IMR-90 (cell line): Measurements from ENCODE around the gene ARHGEF4. TPM values are rescaled to one million over a fixed set of nuclear protein-coding genes. Genes with fewer than 3 reads are reported as not detected.

Experiments
- ATAC-seq: fragments of 200-7000 bp; cut with Tn5 transposase; 2 replicates; pipeline ENCODE4 v1.9.1; 2020; ENCODE audit warnings: low read depth, mild to moderate bottlenecking, moderate library complexity
- BruUV-seq: library from RNA; stranded (reverse); fragments of 400-500 nt; replicated peaks from 2 replicates; lab custom pipeline; 2021; lab: Mats Ljungman, UMichigan
- CTCF ChIA-PET: fragments of 300-600 bp; formaldehyde crosslinking; extraction: SDS; loops from one replicate; lab custom pipeline; 2021; ENCODE audit warnings: antibody characterized with exemption; lab: Yijun Ruan, JAX
- POLR2A ChIA-PET: fragments of 300-600 bp; sonication (Branson Sonifier 250); formaldehyde crosslinking; loops from one replicate; lab custom pipeline; 2022; ENCODE audit warnings: antibody characterized with exemption; ENCODE audit not compliant: unreplicated experiment; lab: Charles Lee
- DNase-seq: peaks from one replicate; pipeline ENCODE4 v3.0.0; 2013
- H2AFZ ChIP-seq: replicated peaks from 2 replicates; pipeline ENCODE3; 2013; ENCODE audit warnings: low read length, mild to moderate bottlenecking; ENCODE audit not compliant: poor library complexity
- H2AK5ac ChIP-seq: 2 replicates; pipeline ENCODE4 v1.6.1; 2013; ENCODE audit warnings: low read depth, low read length, inconsistent platforms
- H2AK9ac ChIP-seq: replicated peaks from 2 replicates; pipeline ENCODE3; 2013; ENCODE audit warnings: mild to moderate bottlenecking, low read depth, low read length, moderate library complexity; ENCODE audit not compliant: poor library complexity
- H2BK120ac ChIP-seq: 2 replicates; pipeline ENCODE4 v1.6.1; 2013; ENCODE audit warnings: low read depth, low read length, inconsistent platforms
- H2BK15ac ChIP-seq: 3 replicates; pipeline ENCODE4 v1.6.1; 2013; ENCODE audit warnings: low read depth, low read length, inconsistent platforms
- H2BK20ac ChIP-seq: 2 replicates; pipeline ENCODE4 v1.6.1; 2013; ENCODE audit warnings: low read depth, mild to moderate bottlenecking, inconsistent platforms, low read length, moderate library complexity
- H2BK5ac ChIP-seq: 2 replicates; pipeline ENCODE4 v1.6.1; 2013; ENCODE audit warnings: mild to moderate bottlenecking, low read depth, low read length, inconsistent platforms; ENCODE audit not compliant: poor library complexity, severe bottlenecking
- H3K14ac ChIP-seq: replicated peaks from 2 replicates; pipeline ENCODE4 v1.6.1; 2013; ENCODE audit warnings: low read depth, low read length, inconsistent platforms
- H3K18ac ChIP-seq: 2 replicates; pipeline ENCODE4 v1.6.1; 2013; ENCODE audit warnings: low read depth, low read length, control low read depth
- H3K23ac ChIP-seq: 2 replicates; pipeline ENCODE4 v1.6.1; 2013; ENCODE audit warnings: low read depth, low read length, inconsistent platforms
- H3K27ac ChIP-seq: 2 replicates; pipeline ENCODE4 v1.5.1; 2013; ENCODE audit warnings: mild to moderate bottlenecking, control low read depth, low read length; ENCODE audit not compliant: insufficient read depth
- H3K27me3 ChIP-seq: 2 replicates; pipeline ENCODE4 v1.6.1; 2013; ENCODE audit warnings: low read length; ENCODE audit not compliant: control insufficient read depth, insufficient read depth
- H3K36me3 ChIP-seq: 2 replicates; pipeline ENCODE4 v1.6.1; 2013; ENCODE audit warnings: low read length, mixed read lengths; ENCODE audit not compliant: control insufficient read depth, insufficient read depth
- H3K4ac ChIP-seq: 2 replicates; pipeline ENCODE4 v1.6.1; 2013; ENCODE audit warnings: low read depth, low read length, inconsistent platforms
- H3K4me1 ChIP-seq: 2 replicates; pipeline ENCODE4 v1.6.1; 2013; ENCODE audit warnings: low read length, mixed read lengths; ENCODE audit not compliant: control insufficient read depth, insufficient read depth
- H3K4me2 ChIP-seq: 2 replicates; pipeline ENCODE4 v1.6.1; 2013; ENCODE audit warnings: low read depth, mild to moderate bottlenecking, control low read depth, low read length, moderate library complexity
- H3K4me3 ChIP-seq: 2 replicates; pipeline ENCODE4 v1.5.1; 2013; ENCODE audit warnings: low read depth, mild to moderate bottlenecking, control low read depth, low read length, moderate library complexity; ENCODE audit not compliant: insufficient read depth
- H3K56ac ChIP-seq: 2 replicates; pipeline ENCODE4 v1.6.1; 2013; ENCODE audit warnings: low read length, inconsistent platforms; ENCODE audit not compliant: insufficient read depth; ENCODE audit errors: extremely low read depth
- H3K79me1 ChIP-seq, 2 experiments: 2 replicates each; pipeline ENCODE4 v1.6.1; 2013; ENCODE audit warnings: low read length in 2 of 2, inconsistent platforms in 1 of 2, low read depth in 1 of 2
- H3K9ac ChIP-seq: 2 replicates; pipeline ENCODE4 v1.6.1; 2013; ENCODE audit warnings: low read depth, low read length, control low read depth
- H3K9me1 ChIP-seq: 2 replicates; pipeline ENCODE4 v1.6.1; 2013; ENCODE audit warnings: low read length, inconsistent platforms; ENCODE audit not compliant: insufficient read depth
- H3K9me3 ChIP-seq: 2 replicates; pipeline ENCODE4 v1.6.1; 2013; ENCODE audit warnings: low read length; ENCODE audit not compliant: control insufficient read depth, insufficient read depth
- H4K20me1 ChIP-seq: 2 replicates; pipeline ENCODE4 v1.6.1; 2013; ENCODE audit warnings: low read length, inconsistent platforms; ENCODE audit not compliant: insufficient read depth
- H4K5ac ChIP-seq: 2 replicates; pipeline ENCODE4 v1.6.1; 2013; ENCODE audit warnings: mild to moderate bottlenecking, low read depth, low read length, control low read depth
- H4K8ac ChIP-seq, 2 experiments: 2 replicates each; pipeline ENCODE4 v1.6.1; 2013; ENCODE audit warnings: low read depth in 2 of 2, low read length in 2 of 2, control low read depth in 1 of 2, inconsistent platforms in 1 of 2
- H4K91ac ChIP-seq: 2 replicates; pipeline ENCODE4 v1.6.1; 2013; ENCODE audit warnings: low read depth, low read length, inconsistent platforms; ENCODE audit not compliant: insufficient read depth
- CHD1 ChIP-seq: IDR thresholded peaks from 2 replicates; pipeline ENCODE4 v1.6.1; 2012; ENCODE audit warnings: low read depth, low read length, improper control_type of control experiment
- CTCF ChIP-seq: conservative IDR thresholded peaks from 2 replicates; pipeline ENCODE4 v1.5.1; 2012; ENCODE audit warnings: mild to moderate bottlenecking, low read depth, low read length, improper control_type of control experiment
- ELK1 ChIP-seq: fragments of 150-350 bp; IDR thresholded peaks from 2 replicates; pipeline ENCODE4 v1.6.1; 2016; ENCODE audit warnings: low read depth, mild to moderate bottlenecking, low read length, moderate library complexity, borderline replicate concordance
- FOS ChIP-seq: fragments of 150-350 bp; IDR thresholded peaks from 2 replicates; pipeline ENCODE4 v1.6.1; 2016; ENCODE audit warnings: low read depth, low read length
- MAFK ChIP-seq: IDR thresholded peaks from 2 replicates; pipeline ENCODE4 v1.6.1; 2012; ENCODE audit warnings: low read depth, low read length, improper control_type of control experiment
- MXI1 ChIP-seq: IDR thresholded peaks from 2 replicates; pipeline ENCODE4 v1.6.1; 2012; ENCODE audit warnings: low read depth, mild to moderate bottlenecking, low read length, moderate library complexity, borderline replicate concordance
- NFE2L2 ChIP-seq: fragments of 150-350 bp; IDR thresholded peaks from 2 replicates; pipeline ENCODE4 v1.6.1; 2016; ENCODE audit warnings: low read depth, mild to moderate bottlenecking, low read length
- RAD21 ChIP-seq: IDR thresholded peaks from 2 replicates; pipeline ENCODE4 v1.6.1; 2012; ENCODE audit warnings: low read length, improper control_type of control experiment
- RCOR1 ChIP-seq: IDR thresholded peaks from 2 replicates; pipeline ENCODE4 v1.6.1; 2012; ENCODE audit warnings: mild to moderate bottlenecking, low read length, improper control_type of control experiment; ENCODE audit not compliant: insufficient replicate concordance
- SMC3 ChIP-seq: fragments of 150-350 bp; IDR thresholded peaks from 2 replicates; pipeline ENCODE4 v1.6.1; 2016; ENCODE audit warnings: low read depth, mild to moderate bottlenecking, antibody characterized with exemption, low read length, moderate library complexity
- WGBS, 2 experiments: methylation state at CpG; one replicate each; pipeline versions ENCODE4 v1.1.5 to v1.1.7; 2013; ENCODE audit warnings: missing lambda C conversion rate in 2 of 2; ENCODE audit not compliant: insufficient read length in 1 of 2; ENCODE audit errors: extremely low coverage in 2 of 2; 5-methylcytosine and 5-hydroxymethylcytosine counted together
- dilution Hi-C: fragments of 300-500 bp; cut with HindIII; formaldehyde crosslinking; loops from one replicate; pipeline ENCODE4 v1.14.3; 2018; ENCODE audit warnings: low sequenced_read_pairs; ENCODE audit not compliant: unreplicated experiment
- in situ Hi-C: fragments of 300-500 bp; cut with MboI; formaldehyde crosslinking; loops from 3 replicates; pipeline ENCODE4 v1.14.3; 2019; ENCODE audit warnings: low sequenced_read_pairs, inconsistent platforms, mixed read lengths
- intact Hi-C: fragments of 100-400 bp; cut with micrococcal nuclease; formaldehyde crosslinking; loops from 2 replicates; pipeline ENCODE4 v1.10.0; 2022
- polyA plus RNA-seq, 3 experiments: library from polyadenylated mRNA; depleted of rRNA; stranded (reverse); fragments of >200 nt; gene quantifications; 2 replicates each; pipeline ENCODE4 v1.2.3, GENCODE V29; 2012; ENCODE audit warnings: low replicate concordance in 1 of 3
- total RNA-seq: library from RNA; depleted of rRNA; stranded (reverse); fragments of >200 nt; gene quantifications from 2 replicates; pipeline ENCODE4 v1.2.3, GENCODE V29; 2012

ARHGEF4 gene
- total and polyA plus RNA-seq, 2 of the 4 experiments (the other 2 are of a cell fraction): 2.7 to 5.0 TPM

GRCh38 chr2:130872741-130873125 lies 36.0 kb downstream of the ARHGEF4 start:
- in situ Hi-C loops (loop anchor here (5.0 kb wide), 1 partner anchor 70 kb away; no protein-coding TSS in a partner anchor), intact Hi-C loops (loop anchor here (1.0 kb wide), 1 partner anchor 75 kb away; no protein-coding TSS in a partner anchor), dilution Hi-C loops (no loop called here)
- Histone ChIP-seq H3K4me3 (no peak overlapping the region), H2AK9ac (no peak overlapping the region), H3K9me1 (no peaks in the 10 kb centered on the region), H2AFZ (no peak overlapping the region), H4K91ac (no peak overlapping the region), H3K18ac (no peak overlapping the region), H2BK5ac (no peak overlapping the region), H3K27me3 (peaks cover 3% of the 10 kb centered on the region; the same call in 1 of the 2 replicates), H4K8ac (no peak overlapping the region), H4K20me1 (no peaks in the 10 kb centered on the region), H3K9me3 (no peaks in the 10 kb centered on the region), H3K23ac (no peak overlapping the region), H3K4me1 (no peaks in the 10 kb centered on the region), H3K9ac (no peak overlapping the region), H3K4me2 (no peak overlapping the region), H3K56ac (no peak overlapping the region), H2AK5ac (no peak overlapping the region), H3K27ac (no peak overlapping the region), H4K5ac (no peak overlapping the region), H2BK120ac (no peak overlapping the region), H3K4ac (no peak overlapping the region), H2BK15ac (no peak overlapping the region), H3K14ac (no peak overlapping the region), H2BK20ac (no peak overlapping the region), H3K36me3 (no peaks in the 10 kb centered on the region), H3K79me1 (no peaks in the 10 kb centered on the region)
- ATAC-seq: no peak
- WGBS, 2 experiments: 40% methylated on average over 2 of the region's 6 CpGs; no CpG with 5 or more reads in 1 of the 2 experiments
- BruUV-seq: no TSS peak
- POLR2A ChIA-PET: interaction anchor here (0.6 kb wide), 1 partner anchor 18 kb away, joined by 3 read pairs; no protein-coding TSS in a partner anchor
- TF ChIP-seq FOS: no peak
- TF ChIP-seq RAD21: no peak
- TF ChIP-seq ELK1: no peak
- no peak for TF ChIP-seq SMC3
- no peak for TF ChIP-seq CTCF
- no peak for TF ChIP-seq MAFK
- TF ChIP-seq NFE2L2: no peak
- TF ChIP-seq RCOR1: no peak
- TF ChIP-seq MXI1: no peak
- TF ChIP-seq CHD1: no peak
- CTCF ChIA-PET: interaction anchor here (1.9 kb wide), 1 partner anchor 75 kb away, joined by 18 read pairs; no protein-coding TSS in a partner anchor
- no peak for DNase-seq
